PC-3 (cell line): ENCODE data around the gene MYL5.

ENCODE experiments used
- CTCF ChIP-seq: fragments of 300-600 bp; sonication (generic); conservative IDR thresholded peaks from 2 replicates; pipeline ENCODE4 v1.5.1; 2017; ENCODE audit warnings: antibody characterized with exemption, low read depth, mild to moderate bottlenecking, low read length
- EZH2 ChIP-seq: fragments of 300-600 bp; sonication (generic); IDR thresholded peaks from one replicate; pipeline ENCODE4 v1.6.1; 2017; ENCODE audit warnings: antibody characterized with exemption, mild to moderate bottlenecking, low read length; ENCODE audit not compliant: unreplicated experiment

GRCh38 chr4:630656-631055, 43.7 kb upstream of the MYL5 start:
- TF ChIP-seq CTCF, result no peak
- no peak for TF ChIP-seq EZH2
